HEK293 (cell line): Measurements from ENCODE around the gene OR4F6.

ENCODE experiments used
- CTCF ChIA-PET: fragments of 350-600 bp; formaldehyde crosslinking; extraction: SDS; loops from one replicate; lab custom pipeline; 2021; ENCODE audit warnings: antibody characterized with exemption; lab: Yijun Ruan, JAX
- POLR2A ChIA-PET: fragments of 300-600 bp; formaldehyde crosslinking; extraction: SDS; loops from one replicate; lab custom pipeline; 2020; ENCODE audit warnings: antibody characterized with exemption, inconsistent platforms; lab: Yijun Ruan, JAX
- H3K27ac ChIP-seq: fragments of 200-500 bp; sonication (Bioruptor generic); 2 replicates; pipeline ENCODE4 v1.5.1; 2014; ENCODE audit warnings: low read depth, low read length, control low read depth, inconsistent platforms; ENCODE audit errors: extremely low read depth
- H3K36me3 ChIP-seq, 2 experiments: fragments of 200-500 bp in 1 of 2; sonication (Bioruptor generic) in 1 of 2; 1 replicate in 1 of 2; 2 replicates in 1 of 2; pipeline ENCODE4 v1.5.1; 2014 to 2017; ENCODE audit warnings: inconsistent platforms in 2 of 2, low read length in 2 of 2; ENCODE audit not compliant: control insufficient read depth in 2 of 2, insufficient read depth in 1 of 2
- H3K4me1 ChIP-seq: fragments of 200-500 bp; sonication (Bioruptor generic); 2 replicates; pipeline ENCODE4 v1.5.1; 2014; ENCODE audit warnings: mild to moderate bottlenecking, low read length, inconsistent platforms; ENCODE audit not compliant: control insufficient read depth, insufficient read depth
- H3K4me3 ChIP-seq: 2 replicates; pipeline ENCODE4 v1.5.1; 2011; ENCODE audit warnings: low read depth, mild to moderate bottlenecking, control low read depth, low read length, moderate library complexity
- H3K9me3 ChIP-seq: fragments of 200-500 bp; sonication (Bioruptor generic); 2 replicates; pipeline ENCODE4 v1.5.1; 2014; ENCODE audit warnings: low read depth, low read length, inconsistent platforms; ENCODE audit not compliant: control insufficient read depth, insufficient read depth
- HOXD13 ChIP-seq: sonication (generic); formaldehyde crosslinking; IDR thresholded peaks from 2 replicates; pipeline ENCODE4 v1.8.0; 2022; ENCODE audit warnings: missing genetic modification reagents, borderline replicate concordance
- REPIN1 ChIP-seq: fragments of 450-650 bp; formaldehyde crosslinking; IDR thresholded peaks from 2 replicates; pipeline ENCODE4 v1.5.1; 2017; ENCODE audit warnings: missing biosample characterization, missing genetic modification characterization, low read depth
- SETDB1 ChIP-seq: IDR thresholded peaks from one replicate; pipeline ENCODE4 v1.6.1; 2017; ENCODE audit warnings: mild to moderate bottlenecking, low read length, moderate library complexity, mixed read lengths; ENCODE audit not compliant: insufficient read length
- TRIM28 ChIP-seq: IDR thresholded peaks from 2 replicates; pipeline ENCODE4 v1.6.1; 2011; ENCODE audit warnings: low read length, control low read depth, borderline replicate concordance
- ZNF112 ChIP-seq: fragments of 450-650 bp; formaldehyde crosslinking; IDR thresholded peaks from 2 replicates; pipeline ENCODE4 v1.5.0; 2017; ENCODE audit warnings: missing biosample characterization, missing genetic modification characterization
- ZNF184 ChIP-seq: fragments of 450-650 bp; IDR thresholded peaks from 2 replicates; pipeline ENCODE4 v1.5.1; 2018; ENCODE audit warnings: missing biosample characterization, mild to moderate bottlenecking, missing genetic modification characterization
- ZNF223 ChIP-seq: fragments of 450-650 bp; formaldehyde crosslinking; IDR thresholded peaks from 2 replicates; pipeline ENCODE4 v1.5.1; 2016; ENCODE audit warnings: missing biosample characterization, missing genetic modification characterization
- ZNF366 ChIP-seq: fragments of 450-650 bp; formaldehyde crosslinking; conservative IDR thresholded peaks from 2 replicates; pipeline ENCODE4 v1.5.1; 2016; ENCODE audit warnings: missing biosample characterization, missing genetic modification characterization
- ZNF416 ChIP-seq: fragments of 450-650 bp; formaldehyde crosslinking; IDR thresholded peaks from 2 replicates; pipeline ENCODE4 v1.5.1; 2016; ENCODE audit warnings: missing biosample characterization, missing genetic modification characterization
- ZNF423 ChIP-seq: fragments of 450-650 bp; formaldehyde crosslinking; IDR thresholded peaks from 2 replicates; pipeline ENCODE4 v1.5.1; 2016; ENCODE audit warnings: missing biosample characterization, missing genetic modification characterization
- ZNF76 ChIP-seq: fragments of 450-650 bp; formaldehyde crosslinking; IDR thresholded peaks from 2 replicates; pipeline ENCODE4; 2016; ENCODE audit warnings: low read depth, missing biosample characterization, missing genetic modification characterization, borderline replicate concordance
- TF ChIP-seq, protein P1 (sequence below): fragments of 450-650 bp; formaldehyde crosslinking; IDR thresholded peaks from 2 replicates; pipeline ENCODE4 v1.5.1; 2016; ENCODE audit warnings: missing biosample characterization, missing genetic modification characterization
- TF ChIP-seq, protein P2 (sequence below): fragments of 450-650 bp; formaldehyde crosslinking; IDR thresholded peaks from 2 replicates; pipeline ENCODE4 v1.5.1; 2016; ENCODE audit warnings: missing biosample characterization, missing genetic modification characterization, borderline replicate concordance
- TF ChIP-seq, protein P3 (sequence below): fragments of 450-650 bp; formaldehyde crosslinking; IDR thresholded peaks from 2 replicates; pipeline ENCODE4 v1.5.1; 2017; ENCODE audit warnings: missing biosample characterization, mild to moderate bottlenecking, missing genetic modification characterization, moderate library complexity
- TF ChIP-seq, protein P4 (sequence below): fragments of 450-650 bp; formaldehyde crosslinking; IDR thresholded peaks from 2 replicates; pipeline ENCODE4 v1.5.1; 2016; ENCODE audit warnings: missing biosample characterization, missing genetic modification characterization
- TF ChIP-seq, protein P5 (sequence below): fragments of 450-650 bp; formaldehyde crosslinking; IDR thresholded peaks from 2 replicates; pipeline ENCODE4 v1.5.1; 2016; ENCODE audit warnings: missing biosample characterization, missing genetic modification characterization, borderline replicate concordance
- TF ChIP-seq, protein P6 (sequence below): fragments of 450-650 bp; formaldehyde crosslinking; IDR thresholded peaks from 2 replicates; pipeline ENCODE4 v1.5.1; 2016; ENCODE audit warnings: missing biosample characterization, missing genetic modification characterization
- TF ChIP-seq, protein P7 (sequence below): fragments of 450-650 bp; formaldehyde crosslinking; IDR thresholded peaks from 2 replicates; pipeline ENCODE4 v1.5.1; 2016; ENCODE audit warnings: missing biosample characterization, missing genetic modification characterization

Gene OR4F6

DNA sequence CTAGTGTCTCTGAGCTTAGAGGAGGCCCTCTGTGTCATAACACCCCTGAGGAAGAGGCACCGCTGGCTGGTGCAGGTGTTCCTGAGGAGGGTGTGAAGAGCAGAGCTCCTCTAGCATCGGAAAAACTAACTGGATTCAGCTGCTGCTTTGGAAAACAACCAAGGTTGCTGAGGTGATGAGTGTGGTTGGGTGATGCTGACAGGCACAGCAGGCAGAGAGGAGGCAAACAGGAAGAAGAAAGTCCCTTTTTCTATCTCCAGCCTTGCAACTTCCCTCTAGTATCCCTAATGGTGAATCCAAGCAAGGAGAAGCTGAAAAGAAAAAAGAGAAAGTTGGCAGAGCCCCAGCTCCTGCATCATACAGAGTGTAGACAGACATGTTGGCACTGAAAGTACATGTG, 4.9 kb downstream of the OR4F6 start:
- POLR2A ChIA-PET = no interaction called here

More for the DNA sequence above, 4.9 kb downstream of the OR4F6 start:
- no peak for TF ChIP-seq HOXD13 (CRISPR knock-in tag)
- TF ChIP-seq ZNF423 (tag by site-specific recombination) = no peak
- TF ChIP-seq ZNF184 (tag by site-specific recombination) = no peak
- TF ChIP-seq ZNF112 = no peak
- TF ChIP-seq, protein P1, sequence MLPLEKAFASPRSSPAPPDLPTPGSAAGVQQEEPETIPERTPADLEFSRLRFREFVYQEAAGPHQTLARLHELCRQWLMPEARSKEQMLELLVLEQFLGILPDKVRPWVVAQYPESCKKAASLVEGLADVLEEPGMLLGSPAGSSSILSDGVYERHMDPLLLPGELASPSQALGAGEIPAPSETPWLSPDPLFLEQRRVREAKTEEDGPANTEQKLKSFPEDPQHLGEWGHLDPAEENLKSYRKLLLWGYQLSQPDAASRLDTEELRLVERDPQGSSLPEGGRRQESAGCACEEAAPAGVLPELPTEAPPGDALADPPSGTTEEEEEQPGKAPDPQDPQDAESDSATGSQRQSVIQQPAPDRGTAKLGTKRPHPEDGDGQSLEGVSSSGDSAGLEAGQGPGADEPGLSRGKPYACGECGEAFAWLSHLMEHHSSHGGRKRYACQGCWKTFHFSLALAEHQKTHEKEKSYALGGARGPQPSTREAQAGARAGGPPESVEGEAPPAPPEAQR (tag by site-specific recombination) = no peak
- TF ChIP-seq, protein P2, sequence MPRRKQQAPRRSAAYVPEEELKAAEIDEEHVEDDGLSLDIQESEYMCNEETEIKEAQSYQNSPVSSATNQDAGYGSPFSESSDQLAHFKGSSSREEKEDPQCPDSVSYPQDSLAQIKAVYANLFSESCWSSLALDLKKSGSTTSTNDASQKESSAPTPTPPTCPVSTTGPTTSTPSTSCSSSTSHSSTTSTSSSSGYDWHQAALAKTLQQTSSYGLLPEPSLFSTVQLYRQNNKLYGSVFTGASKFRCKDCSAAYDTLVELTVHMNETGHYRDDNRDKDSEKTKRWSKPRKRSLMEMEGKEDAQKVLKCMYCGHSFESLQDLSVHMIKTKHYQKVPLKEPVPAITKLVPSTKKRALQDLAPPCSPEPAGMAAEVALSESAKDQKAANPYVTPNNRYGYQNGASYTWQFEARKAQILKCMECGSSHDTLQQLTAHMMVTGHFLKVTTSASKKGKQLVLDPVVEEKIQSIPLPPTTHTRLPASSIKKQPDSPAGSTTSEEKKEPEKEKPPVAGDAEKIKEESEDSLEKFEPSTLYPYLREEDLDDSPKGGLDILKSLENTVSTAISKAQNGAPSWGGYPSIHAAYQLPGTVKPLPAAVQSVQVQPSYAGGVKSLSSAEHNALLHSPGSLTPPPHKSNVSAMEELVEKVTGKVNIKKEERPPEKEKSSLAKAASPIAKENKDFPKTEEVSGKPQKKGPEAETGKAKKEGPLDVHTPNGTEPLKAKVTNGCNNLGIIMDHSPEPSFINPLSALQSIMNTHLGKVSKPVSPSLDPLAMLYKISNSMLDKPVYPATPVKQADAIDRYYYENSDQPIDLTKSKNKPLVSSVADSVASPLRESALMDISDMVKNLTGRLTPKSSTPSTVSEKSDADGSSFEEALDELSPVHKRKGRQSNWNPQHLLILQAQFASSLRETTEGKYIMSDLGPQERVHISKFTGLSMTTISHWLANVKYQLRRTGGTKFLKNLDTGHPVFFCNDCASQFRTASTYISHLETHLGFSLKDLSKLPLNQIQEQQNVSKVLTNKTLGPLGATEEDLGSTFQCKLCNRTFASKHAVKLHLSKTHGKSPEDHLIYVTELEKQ (tag by site-specific recombination) = no peak
- TF ChIP-seq, protein P3, sequence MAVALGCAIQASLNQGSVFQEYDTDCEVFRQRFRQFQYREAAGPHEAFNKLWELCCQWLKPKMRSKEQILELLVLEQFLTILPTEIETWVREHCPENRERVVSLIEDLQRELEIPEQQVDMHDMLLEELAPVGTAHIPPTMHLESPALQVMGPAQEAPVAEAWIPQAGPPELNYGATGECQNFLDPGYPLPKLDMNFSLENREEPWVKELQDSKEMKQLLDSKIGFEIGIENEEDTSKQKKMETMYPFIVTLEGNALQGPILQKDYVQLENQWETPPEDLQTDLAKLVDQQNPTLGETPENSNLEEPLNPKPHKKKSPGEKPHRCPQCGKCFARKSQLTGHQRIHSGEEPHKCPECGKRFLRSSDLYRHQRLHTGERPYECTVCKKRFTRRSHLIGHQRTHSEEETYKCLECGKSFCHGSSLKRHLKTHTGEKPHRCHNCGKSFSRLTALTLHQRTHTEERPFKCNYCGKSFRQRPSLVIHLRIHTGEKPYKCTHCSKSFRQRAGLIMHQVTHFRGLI (tag by site-specific recombination) = no peak
- TF ChIP-seq ZNF76 (tag by site-specific recombination) = no peak
- no peak for TF ChIP-seq SETDB1
- no peak for TF ChIP-seq ZNF223 (tag by site-specific recombination)
- TF ChIP-seq, protein P4, sequence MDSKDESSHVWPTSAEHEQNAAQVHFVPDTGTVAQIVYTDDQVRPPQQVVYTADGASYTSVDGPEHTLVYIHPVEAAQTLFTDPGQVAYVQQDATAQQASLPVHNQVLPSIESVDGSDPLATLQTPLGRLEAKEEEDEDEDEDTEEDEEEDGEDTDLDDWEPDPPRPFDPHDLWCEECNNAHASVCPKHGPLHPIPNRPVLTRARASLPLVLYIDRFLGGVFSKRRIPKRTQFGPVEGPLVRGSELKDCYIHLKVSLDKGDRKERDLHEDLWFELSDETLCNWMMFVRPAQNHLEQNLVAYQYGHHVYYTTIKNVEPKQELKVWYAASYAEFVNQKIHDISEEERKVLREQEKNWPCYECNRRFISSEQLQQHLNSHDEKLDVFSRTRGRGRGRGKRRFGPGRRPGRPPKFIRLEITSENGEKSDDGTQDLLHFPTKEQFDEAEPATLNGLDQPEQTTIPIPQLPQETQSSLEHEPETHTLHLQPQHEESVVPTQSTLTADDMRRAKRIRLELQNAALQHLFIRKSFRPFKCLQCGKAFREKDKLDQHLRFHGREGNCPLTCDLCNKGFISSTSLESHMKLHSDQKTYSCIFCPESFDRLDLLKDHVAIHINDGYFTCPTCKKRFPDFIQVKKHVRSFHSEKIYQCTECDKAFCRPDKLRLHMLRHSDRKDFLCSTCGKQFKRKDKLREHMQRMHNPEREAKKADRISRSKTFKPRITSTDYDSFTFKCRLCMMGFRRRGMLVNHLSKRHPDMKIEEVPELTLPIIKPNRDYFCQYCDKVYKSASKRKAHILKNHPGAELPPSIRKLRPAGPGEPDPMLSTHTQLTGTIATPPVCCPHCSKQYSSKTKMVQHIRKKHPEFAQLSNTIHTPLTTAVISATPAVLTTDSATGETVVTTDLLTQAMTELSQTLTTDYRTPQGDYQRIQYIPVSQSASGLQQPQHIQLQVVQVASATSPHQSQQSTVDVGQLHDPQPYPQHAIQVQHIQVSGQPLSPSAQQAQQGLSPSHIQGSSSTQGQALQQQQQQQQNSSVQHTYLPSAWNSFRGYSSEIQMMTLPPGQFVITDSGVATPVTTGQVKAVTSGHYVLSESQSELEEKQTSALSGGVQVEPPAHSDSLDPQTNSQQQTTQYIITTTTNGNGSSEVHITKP (tag by site-specific recombination) = no peak
- TF ChIP-seq ZNF416 = no peak
- TF ChIP-seq ZNF366 (tag by site-specific recombination) = no peak
- TF ChIP-seq, protein P5, sequence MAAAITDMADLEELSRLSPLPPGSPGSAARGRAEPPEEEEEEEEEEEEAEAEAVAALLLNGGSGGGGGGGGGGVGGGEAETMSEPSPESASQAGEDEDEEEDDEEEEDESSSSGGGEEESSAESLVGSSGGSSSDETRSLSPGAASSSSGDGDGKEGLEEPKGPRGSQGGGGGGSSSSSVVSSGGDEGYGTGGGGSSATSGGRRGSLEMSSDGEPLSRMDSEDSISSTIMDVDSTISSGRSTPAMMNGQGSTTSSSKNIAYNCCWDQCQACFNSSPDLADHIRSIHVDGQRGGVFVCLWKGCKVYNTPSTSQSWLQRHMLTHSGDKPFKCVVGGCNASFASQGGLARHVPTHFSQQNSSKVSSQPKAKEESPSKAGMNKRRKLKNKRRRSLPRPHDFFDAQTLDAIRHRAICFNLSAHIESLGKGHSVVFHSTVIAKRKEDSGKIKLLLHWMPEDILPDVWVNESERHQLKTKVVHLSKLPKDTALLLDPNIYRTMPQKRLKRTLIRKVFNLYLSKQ = no peak
- TF ChIP-seq TRIM28 = no peak
- TF ChIP-seq, protein P6, sequence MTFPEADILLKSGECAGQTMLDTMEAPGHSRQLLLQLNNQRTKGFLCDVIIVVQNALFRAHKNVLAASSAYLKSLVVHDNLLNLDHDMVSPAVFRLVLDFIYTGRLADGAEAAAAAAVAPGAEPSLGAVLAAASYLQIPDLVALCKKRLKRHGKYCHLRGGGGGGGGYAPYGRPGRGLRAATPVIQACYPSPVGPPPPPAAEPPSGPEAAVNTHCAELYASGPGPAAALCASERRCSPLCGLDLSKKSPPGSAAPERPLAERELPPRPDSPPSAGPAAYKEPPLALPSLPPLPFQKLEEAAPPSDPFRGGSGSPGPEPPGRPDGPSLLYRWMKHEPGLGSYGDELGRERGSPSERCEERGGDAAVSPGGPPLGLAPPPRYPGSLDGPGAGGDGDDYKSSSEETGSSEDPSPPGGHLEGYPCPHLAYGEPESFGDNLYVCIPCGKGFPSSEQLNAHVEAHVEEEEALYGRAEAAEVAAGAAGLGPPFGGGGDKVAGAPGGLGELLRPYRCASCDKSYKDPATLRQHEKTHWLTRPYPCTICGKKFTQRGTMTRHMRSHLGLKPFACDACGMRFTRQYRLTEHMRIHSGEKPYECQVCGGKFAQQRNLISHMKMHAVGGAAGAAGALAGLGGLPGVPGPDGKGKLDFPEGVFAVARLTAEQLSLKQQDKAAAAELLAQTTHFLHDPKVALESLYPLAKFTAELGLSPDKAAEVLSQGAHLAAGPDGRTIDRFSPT (tag by site-specific recombination) = no peak
- TF ChIP-seq, protein P7, sequence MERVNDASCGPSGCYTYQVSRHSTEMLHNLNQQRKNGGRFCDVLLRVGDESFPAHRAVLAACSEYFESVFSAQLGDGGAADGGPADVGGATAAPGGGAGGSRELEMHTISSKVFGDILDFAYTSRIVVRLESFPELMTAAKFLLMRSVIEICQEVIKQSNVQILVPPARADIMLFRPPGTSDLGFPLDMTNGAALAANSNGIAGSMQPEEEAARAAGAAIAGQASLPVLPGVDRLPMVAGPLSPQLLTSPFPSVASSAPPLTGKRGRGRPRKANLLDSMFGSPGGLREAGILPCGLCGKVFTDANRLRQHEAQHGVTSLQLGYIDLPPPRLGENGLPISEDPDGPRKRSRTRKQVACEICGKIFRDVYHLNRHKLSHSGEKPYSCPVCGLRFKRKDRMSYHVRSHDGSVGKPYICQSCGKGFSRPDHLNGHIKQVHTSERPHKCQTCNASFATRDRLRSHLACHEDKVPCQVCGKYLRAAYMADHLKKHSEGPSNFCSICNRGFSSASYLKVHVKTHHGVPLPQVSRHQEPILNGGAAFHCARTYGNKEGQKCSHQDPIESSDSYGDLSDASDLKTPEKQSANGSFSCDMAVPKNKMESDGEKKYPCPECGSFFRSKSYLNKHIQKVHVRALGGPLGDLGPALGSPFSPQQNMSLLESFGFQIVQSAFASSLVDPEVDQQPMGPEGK (tag by site-specific recombination) = no peak
- TF ChIP-seq REPIN1 (tag by site-specific recombination) = no peak
- H3K9me3 ChIP-seq = no peaks in the 10 kb centered on the region; the same call in 1 of the 2 replicates
- CTCF ChIA-PET = interaction anchor here (0.5 kb wide), 1 partner anchor 101 kb away, joined by 6 read pairs; no protein-coding TSS in a partner anchor
- no peak overlapping the region for H3K27ac ChIP-seq
- H3K4me3 ChIP-seq = no peak overlapping the region
- no peaks in the 10 kb centered on the region for H3K36me3 ChIP-seq
- no peaks in the 10 kb centered on the region for H3K4me1 ChIP-seq
